HG03025 (cell line): ENCODE measurements around the gene GPLD1.

Source experiments
- ATAC-seq: cut with Tn5 transposase; IDR thresholded peaks from one replicate; pipeline ENCODE4 v1.9.1; 2021; ENCODE audit warnings: mild to moderate bottlenecking, moderate library complexity; ENCODE audit not compliant: unreplicated experiment, low FRiP score

The GPLD1 gene

GRCh38 chr6:24458941-24459340 lies 30.4 kb downstream of the GPLD1 start:
- ATAC-seq, result no peak

GRCh38 chr6:24458134-24458533 lies 31.2 kb downstream of the GPLD1 start:
- ATAC-seq, result no peak

GRCh38 chr6:24455061-24455460 lies 34.3 kb downstream of the GPLD1 start:
- ATAC-seq, result no peak

DNA sequence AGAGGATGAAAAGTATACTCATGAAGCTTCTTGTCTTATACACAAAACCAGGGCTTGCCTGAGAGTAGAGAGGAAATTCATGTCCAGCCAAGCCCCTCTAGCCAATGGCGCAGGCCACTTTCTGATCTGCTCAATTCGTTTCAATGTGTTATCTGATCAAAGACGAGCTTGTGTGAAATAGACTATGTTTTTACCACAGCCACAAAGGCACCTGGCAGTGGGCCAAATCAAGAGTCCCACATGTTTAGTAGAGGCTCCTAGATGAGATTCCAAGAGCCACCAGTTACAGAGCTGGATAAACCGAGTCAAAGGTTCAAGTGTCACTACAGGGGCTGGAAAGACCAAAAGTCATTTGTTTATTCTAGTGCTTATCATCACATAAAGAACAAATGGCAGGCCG lies 34.9 kb downstream of the GPLD1 start:
- no peak for ATAC-seq

- no peak for ATAC-seq
Observed at GRCh38 chr6:24453921-24454320, 35.5 kb downstream of the GPLD1 start.

DNA sequence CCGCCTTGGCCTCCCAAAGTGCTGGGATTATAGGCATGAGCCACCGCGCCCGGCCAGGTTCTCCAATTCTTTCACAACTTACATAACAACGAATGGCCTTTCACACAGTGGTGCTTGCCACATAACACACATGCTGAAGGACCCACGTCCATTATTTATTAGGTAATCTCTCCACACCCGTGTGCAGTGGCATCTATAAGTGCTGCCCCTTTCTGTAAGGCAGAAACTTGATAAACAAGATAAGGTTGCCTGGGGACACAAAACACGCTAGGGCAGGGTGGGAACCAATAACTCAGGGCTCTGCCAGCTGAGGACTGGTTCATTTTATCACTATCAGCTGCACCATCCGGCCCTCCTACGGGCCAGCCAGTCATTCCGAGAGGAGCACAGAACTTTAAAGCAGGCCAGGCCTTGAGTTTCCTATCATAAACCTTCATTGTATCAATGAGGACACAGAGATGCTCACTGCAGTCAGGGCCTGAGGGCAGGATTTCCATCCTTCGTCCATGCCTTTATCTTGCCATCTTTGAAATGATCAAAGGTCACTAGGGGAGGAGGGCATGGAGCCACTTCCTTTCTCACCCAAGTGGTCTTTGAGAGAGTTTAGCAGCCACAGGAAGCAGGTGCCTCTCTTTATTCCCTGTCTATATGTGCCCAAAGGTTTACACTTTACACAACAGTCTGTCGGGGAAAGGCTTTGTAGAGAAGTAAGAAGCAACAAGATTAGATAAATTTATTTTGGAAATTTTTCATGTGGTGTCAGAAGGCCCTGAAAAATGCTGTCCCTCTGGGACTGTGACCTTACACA lies 37.6 kb downstream of the GPLD1 start:
- no peak for ATAC-seq

GRCh38 chr6:24448828-24449525 lies 40.4 kb downstream of the GPLD1 start:
- ATAC-seq, result no peak

- no peak for ATAC-seq
Observed at GRCh38 chr6:24448396-24448795, 41.0 kb downstream of the GPLD1 start.

GRCh38 chr6:24446670-24447069 lies 42.7 kb downstream of the GPLD1 start:
- ATAC-seq, result no peak

DNA sequence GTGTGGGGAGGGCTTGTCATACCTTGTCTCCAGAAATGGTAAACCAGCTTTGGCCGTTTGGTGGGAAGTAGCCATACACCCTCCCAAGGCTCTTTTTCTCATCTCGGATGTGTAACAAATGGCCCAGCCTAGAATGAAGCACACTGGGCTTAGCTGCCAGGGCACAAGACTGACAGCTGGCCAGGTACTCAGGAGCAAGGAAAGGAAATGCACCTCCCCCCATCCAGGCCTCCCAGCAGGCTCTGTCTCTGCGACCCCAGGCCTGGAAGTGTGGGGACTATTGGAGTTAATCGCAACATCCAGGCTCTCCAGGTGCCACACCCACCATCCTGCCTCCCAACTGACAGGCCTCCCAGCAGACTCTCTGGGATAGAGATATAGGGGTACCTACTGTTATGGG lies 43.7 kb downstream of the GPLD1 start:
- no peak for ATAC-seq

DNA sequence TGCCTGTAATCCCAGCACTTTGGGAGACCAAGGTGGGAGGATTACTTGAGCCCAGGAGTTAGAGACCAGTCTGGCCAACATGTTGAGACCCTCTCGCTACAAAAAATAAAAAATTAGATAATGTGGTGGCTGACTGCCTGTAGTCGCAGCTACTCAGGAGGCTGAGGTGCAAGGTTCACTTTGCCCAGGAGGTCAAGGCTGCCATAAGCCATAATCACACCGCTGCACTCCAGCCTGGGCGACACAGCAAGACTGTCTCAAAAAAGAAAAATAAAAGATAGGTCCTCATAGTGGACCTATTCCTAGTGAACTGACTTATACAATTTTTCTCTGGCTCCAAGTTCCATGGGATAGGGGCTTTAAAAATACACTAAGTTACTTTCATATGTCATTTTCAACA lies 44.8 kb downstream of the GPLD1 start:
- ATAC-seq, result no peak

DNA sequence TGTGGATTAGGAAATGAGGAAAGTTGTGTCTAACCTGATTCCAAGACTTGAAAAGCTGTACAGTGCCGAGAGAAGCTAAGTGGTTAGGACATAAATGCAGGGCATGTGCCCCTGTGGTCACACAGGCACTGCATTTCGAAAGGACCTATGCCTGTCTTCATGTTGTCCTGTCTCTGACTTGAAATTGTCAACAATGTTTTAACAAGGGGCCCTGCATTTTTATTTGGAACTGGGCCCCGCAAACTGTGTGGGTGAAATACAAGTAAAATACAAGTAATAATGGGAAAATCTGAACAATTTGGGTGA lies 47.8 kb downstream of the GPLD1 start:
- no peak for ATAC-seq

DNA sequence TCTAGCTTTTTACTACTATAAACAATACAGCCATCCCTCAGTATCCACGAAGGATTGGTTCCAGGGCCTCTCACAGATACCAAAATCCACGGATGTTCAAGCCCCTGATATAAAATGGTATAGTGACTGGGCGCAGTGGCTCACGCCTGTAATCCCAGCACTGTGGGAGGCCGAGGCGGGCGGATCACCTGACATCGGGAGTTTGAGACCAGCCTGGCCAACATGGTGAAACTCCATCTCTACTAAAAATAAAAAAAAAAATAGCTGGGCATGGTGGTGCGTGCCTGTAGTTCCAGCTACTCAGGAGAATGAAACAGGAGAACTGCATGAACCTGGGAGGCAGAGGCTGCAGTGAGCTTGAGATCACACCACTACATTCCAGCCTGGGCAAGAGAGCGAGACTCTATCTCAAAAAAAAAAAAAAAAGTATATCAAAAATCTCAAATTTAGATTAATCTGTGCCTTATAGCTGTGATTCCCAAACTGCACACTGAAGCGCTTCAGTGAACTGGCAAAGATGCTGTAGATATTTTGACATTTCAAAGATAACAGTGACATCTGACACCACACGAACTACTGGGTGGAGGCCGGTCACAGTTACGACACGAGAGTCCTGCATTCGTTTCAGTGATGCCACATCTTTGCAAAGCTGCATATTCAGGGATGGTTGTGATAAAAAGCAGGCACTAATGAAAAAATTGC lies 48.3 kb downstream of the GPLD1 start:
- ATAC-seq, result no peak

DNA sequence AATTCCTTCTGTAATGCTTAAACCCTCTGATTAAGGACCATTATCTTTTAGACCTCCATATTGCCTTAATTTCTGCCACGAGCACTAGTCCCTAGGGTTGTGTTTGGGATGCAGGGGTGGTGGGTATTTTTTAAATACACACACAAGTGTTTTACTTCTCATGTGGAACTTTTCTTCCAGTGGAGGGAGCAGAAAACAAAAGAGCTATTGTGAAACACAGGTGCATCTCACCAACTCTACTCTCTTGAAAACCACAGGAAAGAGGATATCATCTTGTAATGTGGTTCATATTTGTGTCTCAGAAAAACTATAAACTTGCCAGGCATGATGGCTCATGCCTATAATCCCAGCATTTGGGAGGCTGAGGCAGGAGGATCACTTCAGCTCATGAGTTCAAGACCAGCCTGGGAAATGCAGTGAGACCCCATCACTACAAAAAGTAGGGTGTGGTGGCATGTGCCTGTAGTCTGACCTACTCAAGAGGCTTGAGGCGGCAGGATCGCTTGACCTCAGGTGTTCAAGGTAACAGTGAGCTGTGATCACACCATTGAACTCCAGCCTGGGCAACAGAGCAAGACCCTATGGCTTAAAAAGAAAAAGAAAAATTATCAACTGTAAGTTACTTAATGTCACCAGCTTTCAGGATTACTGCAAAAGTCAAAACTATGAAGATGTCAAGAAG lies 49.4 kb downstream of the GPLD1 start:
- no peak for ATAC-seq

DNA sequence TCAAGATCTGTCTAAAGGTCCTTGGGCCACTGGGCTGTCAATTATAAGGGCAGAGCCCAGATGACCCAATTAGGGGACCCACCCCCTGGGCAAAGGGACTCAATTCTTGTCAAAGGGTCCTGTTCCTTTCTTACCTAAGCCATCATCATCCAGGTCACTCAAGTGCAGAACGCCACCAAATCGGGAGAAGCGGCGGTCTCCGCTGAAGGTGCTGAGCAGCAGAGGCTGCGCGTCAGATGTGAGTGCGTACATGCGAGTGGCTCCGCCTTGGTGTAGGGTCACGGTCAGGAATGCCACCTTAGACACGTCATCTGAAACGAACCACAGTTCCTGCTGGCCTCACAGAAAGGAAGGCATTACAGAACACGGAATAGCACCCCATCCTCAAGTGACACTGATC lies 52.4 kb downstream of the GPLD1 start:
- ATAC-seq, result no peak

DNA sequence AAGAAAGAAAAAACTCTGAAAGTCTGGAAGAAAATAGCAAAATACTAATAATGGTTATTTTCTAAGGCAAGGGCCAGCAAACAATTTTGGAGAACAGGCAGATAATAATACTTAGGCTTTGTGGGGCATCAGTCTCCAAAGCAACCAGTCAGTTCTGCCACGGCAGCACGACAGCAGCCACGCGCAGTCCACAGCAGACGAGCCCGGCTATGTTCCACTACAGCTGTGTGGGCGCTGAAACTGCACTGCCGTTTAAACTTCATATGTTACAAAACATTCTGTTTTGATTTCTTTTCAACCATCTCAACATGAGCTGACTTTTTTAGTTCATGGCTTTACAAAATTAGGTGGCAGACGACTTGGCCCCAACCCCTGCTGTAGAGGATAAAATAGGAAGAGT lies 56.8 kb downstream of the GPLD1 start:
- no peak for ATAC-seq

- no peak for ATAC-seq
Observed at GRCh38 chr6:24431045-24431451, 58.3 kb downstream of the GPLD1 start.

GRCh38 chr6:24430086-24430485 lies 59.3 kb downstream of the GPLD1 start:
- ATAC-seq, result no peak

DNA sequence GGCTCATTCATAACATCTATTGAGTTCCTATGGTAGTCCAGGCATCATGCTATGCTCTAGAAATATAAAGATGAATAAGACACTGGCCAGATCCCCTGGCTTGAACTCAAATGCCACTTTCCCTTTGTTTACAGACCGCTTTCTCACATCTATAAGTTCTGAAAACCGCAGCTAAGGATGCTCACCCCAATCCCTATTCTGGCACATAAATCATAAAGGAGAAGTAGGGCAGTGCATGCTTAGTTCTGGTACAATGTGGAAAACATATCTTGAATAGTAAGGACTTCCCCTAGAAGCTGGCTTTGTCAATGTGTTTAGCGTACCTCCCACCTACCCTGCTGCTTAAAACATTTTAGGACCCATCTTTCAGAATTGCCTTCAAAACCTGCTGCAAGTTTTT lies 60.2 kb downstream of the GPLD1 start:
- no peak for ATAC-seq

DNA sequence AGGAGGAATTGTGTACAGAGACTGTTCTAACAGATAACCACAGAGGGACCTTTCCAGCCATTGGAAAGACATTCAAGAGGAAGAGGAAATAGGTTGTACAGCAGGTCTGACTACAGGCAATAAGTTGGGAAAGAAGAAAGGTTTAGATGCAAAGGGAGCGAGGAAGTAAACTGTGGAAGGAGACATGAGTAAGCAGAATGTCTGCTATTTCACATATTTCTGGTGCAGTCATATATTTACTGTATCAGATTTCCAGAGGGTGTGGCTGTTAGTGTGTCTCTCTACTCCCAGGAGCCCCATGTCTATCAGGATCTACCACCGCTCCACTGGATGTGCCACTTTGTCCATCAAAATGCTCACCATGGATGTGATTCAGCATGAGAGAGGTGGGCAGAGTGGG lies 60.8 kb downstream of the GPLD1 start:
- ATAC-seq, result no peak
